ENCODE data around the gene ELFN1.

Gene ELFN1

DNA sequence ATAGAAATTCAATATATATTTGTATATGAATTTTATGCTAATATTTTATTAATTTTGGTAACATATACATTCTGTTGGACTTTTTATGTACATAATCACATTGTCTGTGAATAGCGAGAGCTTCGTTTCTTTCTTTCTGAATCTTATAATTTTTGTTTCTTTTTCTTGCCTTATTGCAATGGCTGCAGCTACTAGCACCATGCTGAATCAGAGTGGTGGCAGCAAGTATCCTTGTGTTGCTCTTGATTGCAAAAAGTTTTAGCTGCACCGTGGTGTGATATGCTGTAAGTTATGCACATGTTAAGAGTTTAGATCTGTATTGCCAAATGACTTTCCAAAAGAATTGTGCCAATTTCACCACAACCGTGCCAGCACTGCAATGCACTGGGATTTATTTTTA is 32.6 kb downstream of the ELFN1 start:
- no peaks in the 10 kb centered on the region for H3K9me3 ChIP-seq
- H3K27me3 ChIP-seq: peaks cover 20% of the 10 kb centered on the region
- no peaks in the 10 kb centered on the region for H3K4me1 ChIP-seq (ENCODE audit: control insufficient read depth in 1 of 2, insufficient read depth in 1 of 2, low read depth in 1 of 2, low read length in 1 of 2)
- no peak overlapping the region for H3K27ac ChIP-seq
- no peaks in the 10 kb centered on the region for H3K36me3 ChIP-seq
- H3K4me3 ChIP-seq (ENCODE audit: low read depth in 1 of 2, low read length in 1 of 2): no peak overlapping the region
- TF ChIP-seq, protein P1, sequence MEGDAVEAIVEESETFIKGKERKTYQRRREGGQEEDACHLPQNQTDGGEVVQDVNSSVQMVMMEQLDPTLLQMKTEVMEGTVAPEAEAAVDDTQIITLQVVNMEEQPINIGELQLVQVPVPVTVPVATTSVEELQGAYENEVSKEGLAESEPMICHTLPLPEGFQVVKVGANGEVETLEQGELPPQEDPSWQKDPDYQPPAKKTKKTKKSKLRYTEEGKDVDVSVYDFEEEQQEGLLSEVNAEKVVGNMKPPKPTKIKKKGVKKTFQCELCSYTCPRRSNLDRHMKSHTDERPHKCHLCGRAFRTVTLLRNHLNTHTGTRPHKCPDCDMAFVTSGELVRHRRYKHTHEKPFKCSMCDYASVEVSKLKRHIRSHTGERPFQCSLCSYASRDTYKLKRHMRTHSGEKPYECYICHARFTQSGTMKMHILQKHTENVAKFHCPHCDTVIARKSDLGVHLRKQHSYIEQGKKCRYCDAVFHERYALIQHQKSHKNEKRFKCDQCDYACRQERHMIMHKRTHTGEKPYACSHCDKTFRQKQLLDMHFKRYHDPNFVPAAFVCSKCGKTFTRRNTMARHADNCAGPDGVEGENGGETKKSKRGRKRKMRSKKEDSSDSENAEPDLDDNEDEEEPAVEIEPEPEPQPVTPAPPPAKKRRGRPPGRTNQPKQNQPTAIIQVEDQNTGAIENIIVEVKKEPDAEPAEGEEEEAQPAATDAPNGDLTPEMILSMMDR (IDR thresholded peaks at IDR 0.05): no peak

DNA sequence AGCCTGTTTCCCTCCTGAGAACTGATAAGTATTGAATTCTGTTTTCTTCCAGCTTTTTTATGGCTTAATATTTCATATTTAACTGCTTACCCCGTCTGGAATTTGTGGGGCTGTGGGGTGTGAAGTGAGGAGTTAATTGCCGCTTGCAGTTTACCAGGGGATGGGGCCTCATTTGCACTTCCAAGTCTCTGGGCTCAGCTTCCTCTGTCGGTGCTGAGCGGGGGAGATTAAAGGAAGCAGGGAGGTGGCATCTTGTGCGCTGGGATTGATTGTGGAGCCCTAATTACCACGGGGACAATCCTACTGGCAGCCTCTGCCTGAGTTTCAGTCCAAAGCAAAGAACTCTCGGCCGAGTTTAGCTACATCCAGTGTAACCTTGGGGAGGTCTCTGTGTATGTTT is 33.4 kb downstream of the ELFN1 start:
- TF ChIP-seq, protein P1 (IDR thresholded peaks at IDR 0.05): no peak
- Histone ChIP-seq H3K4me1 (ENCODE audit: control insufficient read depth in 1 of 2, insufficient read depth in 1 of 2, low read depth in 1 of 2, low read length in 1 of 2) (no peaks in the 10 kb centered on the region), H3K36me3 (no peaks in the 10 kb centered on the region), H3K27ac (no peak overlapping the region), H3K27me3 (peaks cover 15% of the 10 kb centered on the region), H3K4me3 (ENCODE audit: low read depth in 1 of 2, low read length in 1 of 2) (no peak overlapping the region), H3K9me3 (no peaks in the 10 kb centered on the region)

DNA sequence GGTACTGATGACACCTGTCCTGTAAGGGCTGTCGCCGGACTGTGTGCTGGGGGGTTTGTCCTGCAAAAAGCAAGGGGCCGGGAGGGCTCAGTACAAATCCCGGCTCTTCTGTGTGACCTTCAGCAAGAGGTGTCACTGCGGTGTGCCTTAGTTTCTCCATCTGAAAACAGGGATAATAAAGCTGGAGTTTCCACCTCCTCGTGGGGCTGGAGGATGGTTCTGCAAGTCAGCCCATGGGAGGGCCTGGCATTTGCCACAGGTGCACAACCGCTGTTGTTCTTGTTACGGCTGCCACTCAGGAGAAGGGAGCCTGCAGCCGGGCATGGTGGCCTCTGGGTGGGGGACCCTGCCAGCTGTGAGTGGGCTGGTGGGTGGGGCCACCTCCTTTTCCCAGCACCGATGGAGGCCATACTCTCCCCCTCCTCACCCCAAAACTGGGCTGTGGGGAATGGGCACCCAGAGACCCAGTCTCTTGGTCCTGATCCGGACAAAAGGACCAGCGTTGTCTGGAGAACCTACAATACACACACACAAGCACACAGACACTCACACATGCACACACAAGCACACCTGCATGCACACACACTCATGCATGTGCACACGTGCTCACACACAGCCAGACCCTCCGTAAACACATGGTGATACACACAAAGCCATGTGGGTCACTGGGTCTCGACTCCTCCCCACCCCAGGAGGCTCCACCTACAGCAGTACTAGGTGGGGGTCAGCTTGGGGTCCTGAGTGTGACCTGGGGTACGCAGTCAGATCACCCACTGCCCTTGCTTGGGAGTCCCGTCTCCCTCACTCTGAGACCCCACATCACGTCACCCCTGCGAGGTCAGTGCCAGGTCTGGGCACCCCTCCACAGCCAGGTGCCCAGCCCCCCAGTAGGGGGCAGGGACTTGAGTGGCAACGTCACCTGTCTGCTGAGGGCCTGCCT is 34.1 kb downstream of the ELFN1 start:
- no peaks in the 10 kb centered on the region for H3K9me3 ChIP-seq
- H3K4me3 ChIP-seq (ENCODE audit: low read depth in 1 of 2, low read length in 1 of 2): no peak overlapping the region
- H3K4me1 ChIP-seq (ENCODE audit: control insufficient read depth in 1 of 2, insufficient read depth in 1 of 2, low read depth in 1 of 2, low read length in 1 of 2): no peaks in the 10 kb centered on the region
- H3K27ac ChIP-seq: no peak overlapping the region
- H3K36me3 ChIP-seq: no peaks in the 10 kb centered on the region
- H3K27me3 ChIP-seq: peaks cover 12% of the 10 kb centered on the region
- TF ChIP-seq, protein P1 (IDR thresholded peaks at IDR 0.05): no peak

DNA sequence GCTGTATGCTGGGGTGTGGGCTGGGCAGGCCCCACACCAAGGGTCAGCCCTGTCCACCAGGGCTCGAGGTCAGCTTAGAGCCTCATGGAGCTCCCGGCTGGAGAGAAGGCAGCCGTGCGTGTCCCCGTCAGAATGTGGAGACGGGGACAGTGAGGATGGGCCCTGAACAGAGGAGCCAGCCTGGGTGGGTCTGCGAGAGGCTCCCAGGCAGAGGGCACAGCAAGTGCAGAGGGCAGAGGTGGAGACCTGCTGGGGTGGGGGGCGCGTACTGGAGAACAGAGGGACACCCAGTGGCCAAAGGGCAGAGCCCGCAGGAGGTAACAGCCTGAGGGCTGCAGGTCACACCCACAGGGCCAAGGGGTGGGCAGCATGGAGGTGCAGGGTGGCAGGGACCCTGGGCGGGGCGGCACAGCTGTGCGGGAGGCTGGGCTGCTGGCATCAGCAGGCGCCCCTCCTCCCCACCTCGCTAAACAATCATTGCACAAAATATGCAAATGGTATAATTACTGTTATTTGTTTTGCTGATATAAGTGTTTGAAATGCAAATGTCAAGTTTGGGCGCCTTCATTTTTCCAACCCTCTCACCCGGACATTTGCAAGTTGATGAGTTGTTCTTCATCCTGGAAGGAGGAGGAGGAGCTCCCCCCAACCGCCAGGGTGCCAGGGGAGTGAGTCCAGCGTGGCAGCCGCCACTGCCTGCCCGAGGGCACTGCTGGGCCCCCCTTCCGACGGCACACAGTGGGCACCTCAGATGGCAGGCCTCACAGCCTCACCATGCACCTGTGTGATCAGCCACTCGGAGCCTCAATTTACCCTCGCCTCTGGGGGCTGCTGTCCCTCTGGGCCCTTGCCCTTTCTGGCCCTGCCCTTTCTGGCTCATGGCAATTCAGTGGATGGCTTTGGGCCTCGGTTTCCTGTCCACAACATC is 35.0 kb downstream of the ELFN1 start:
- TF ChIP-seq, protein P1 (IDR thresholded peaks at IDR 0.05): no peak
- no peaks in the 10 kb centered on the region for H3K9me3 ChIP-seq
- H3K36me3 ChIP-seq: no peaks in the 10 kb centered on the region
- no peak overlapping the region for H3K27ac ChIP-seq
- peaks cover 12% of the 10 kb centered on the region for H3K27me3 ChIP-seq
- H3K4me3 ChIP-seq (ENCODE audit: low read depth in 1 of 2, low read length in 1 of 2): no peak overlapping the region
- H3K4me1 ChIP-seq (ENCODE audit: control insufficient read depth in 1 of 2, insufficient read depth in 1 of 2, low read depth in 1 of 2, low read length in 1 of 2): no peaks in the 10 kb centered on the region

DNA sequence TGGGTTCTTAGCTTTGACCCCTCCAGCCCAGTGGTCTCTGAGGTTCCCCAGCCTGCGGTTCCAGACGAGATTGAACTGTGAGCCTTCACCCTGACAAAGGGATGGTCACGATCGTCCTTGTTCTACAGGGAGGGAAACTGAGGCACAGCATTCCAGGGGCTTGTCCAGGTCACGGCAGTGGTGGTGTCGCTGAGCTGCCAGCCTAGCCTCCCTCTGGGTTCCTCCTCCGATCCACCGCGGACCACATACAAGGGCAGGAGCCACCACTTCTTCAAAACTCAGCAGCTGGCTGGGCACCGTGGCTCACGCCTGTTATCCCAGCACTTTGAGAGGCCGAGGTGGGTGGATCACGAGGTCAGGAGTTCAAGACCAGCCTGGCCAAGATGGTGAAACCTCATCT is 35.8 kb downstream of the ELFN1 start:
- TF ChIP-seq, protein P1 (IDR thresholded peaks at IDR 0.05): no peak
- Histone ChIP-seq H3K4me1 (ENCODE audit: control insufficient read depth in 1 of 2, insufficient read depth in 1 of 2, low read depth in 1 of 2, low read length in 1 of 2) (no peaks in the 10 kb centered on the region), H3K9me3 (no peaks in the 10 kb centered on the region), H3K27me3 (peaks cover 12% of the 10 kb centered on the region), H3K27ac (no peak overlapping the region), H3K36me3 (no peaks in the 10 kb centered on the region), H3K4me3 (ENCODE audit: low read depth in 1 of 2, low read length in 1 of 2) (no peak overlapping the region)

All from neutrophil (primary cell).